SKM-1 treated with dmso at 0.1 percent for 144 hours (cell line): Measurements from ENCODE around the gene CCDC167.

Source experiments
- DNase-seq: peaks from one replicate; lab custom pipeline; 2025; ENCODE audit not compliant: unreplicated experiment; lab: John Stamatoyannopoulos, UW

Gene CCDC167

GRCh38 chr6:37491171-37491829 is 8.4 kb downstream of the CCDC167 start:
- no peak for DNase-seq

GRCh38 chr6:37490536-37491170 is 9.0 kb downstream of the CCDC167 start:
- DNase-seq: no peak

- DNase-seq: no peak
Observed at GRCh38 chr6:37489697-37490336, 9.9 kb downstream of the CCDC167 start.

GRCh38 chr6:37488476-37488875 is 11.2 kb downstream of the CCDC167 start:
- DNase-seq: no peak

GRCh38 chr6:37487591-37488380 is 11.9 kb downstream of the CCDC167 start:
- no peak for DNase-seq

GRCh38 chr6:37486121-37486839 is 13.4 kb downstream of the CCDC167 start:
- no peak for DNase-seq

- no peak for DNase-seq
Observed at GRCh38 chr6:37485291-37485702, 14.4 kb downstream of the CCDC167 start.

- no peak for DNase-seq
Observed at GRCh38 chr6:37484786-37485170, 14.9 kb downstream of the CCDC167 start.

GRCh38 chr6:37483917-37484785 is 15.5 kb downstream of the CCDC167 start:
- DNase-seq: peak; percentile 22

GRCh38 chr6:37483252-37483901 is 16.3 kb downstream of the CCDC167 start:
- no peak for DNase-seq

GRCh38 chr6:37482606-37483251 is 17.0 kb downstream of the CCDC167 start:
- DNase-seq: no peak

- no peak for DNase-seq
Observed at GRCh38 chr6:37481711-37482605, 17.7 kb downstream of the CCDC167 start.

- DNase-seq: no peak
Observed at GRCh38 chr6:37480951-37481534, 18.6 kb downstream of the CCDC167 start.

GRCh38 chr6:37480118-37480736 is 19.5 kb downstream of the CCDC167 start:
- DNase-seq: no peak

- no peak for DNase-seq
Observed at GRCh38 chr6:37479266-37479854, 20.3 kb downstream of the CCDC167 start.

- no peak for DNase-seq
Observed at GRCh38 chr6:37478827-37479226, 20.9 kb downstream of the CCDC167 start.
